GM21619 (cell line): Measurements from ENCODE around the gene FOXA2.

Experiments used
- ATAC-seq: cut with Tn5 transposase; IDR thresholded peaks from one replicate; pipeline ENCODE4 v1.9.1; 2021; ENCODE audit not compliant: unreplicated experiment

Gene FOXA2

GRCh38 chr20:22584922-22585785 lies 782 bp upstream of the FOXA2 start:
- ATAC-seq: no peak

- no peak for ATAC-seq
These were observed 425 bp downstream of the FOXA2 start for GRCh38 chr20:22583773-22584521.

- ATAC-seq: no peak
These were observed 1.2 kb downstream of the FOXA2 start for GRCh38 chr20:22582964-22583772.

GRCh38 chr20:22582386-22582963 lies 1.9 kb downstream of the FOXA2 start:
- ATAC-seq: no peak

- no peak for ATAC-seq
These were observed 2.7 kb downstream of the FOXA2 start for GRCh38 chr20:22581437-22582385.

- no peak for ATAC-seq
These were observed 4.4 kb downstream of the FOXA2 start for GRCh38 chr20:22579711-22580697.

- ATAC-seq: no peak
These were observed 5.3 kb downstream of the FOXA2 start for GRCh38 chr20:22579119-22579427.

- no peak for ATAC-seq
These were observed 5.9 kb downstream of the FOXA2 start for GRCh38 chr20:22578221-22579118.

- no peak for ATAC-seq
These were observed 6.7 kb downstream of the FOXA2 start for GRCh38 chr20:22577515-22578220.

- ATAC-seq: no peak
These were observed 7.4 kb downstream of the FOXA2 start for GRCh38 chr20:22576733-22577514.

GRCh38 chr20:22576273-22576672 lies 8.1 kb downstream of the FOXA2 start:
- no peak for ATAC-seq

GRCh38 chr20:22575737-22576136 lies 8.6 kb downstream of the FOXA2 start:
- no peak for ATAC-seq

- no peak for ATAC-seq
These were observed 9.2 kb downstream of the FOXA2 start for GRCh38 chr20:22575087-22575721.

- ATAC-seq: no peak
These were observed 9.8 kb downstream of the FOXA2 start for GRCh38 chr20:22574545-22575086.

- ATAC-seq: no peak
These were observed 11.9 kb downstream of the FOXA2 start for GRCh38 chr20:22572491-22572890.

- ATAC-seq: no peak
These were observed 12.3 kb downstream of the FOXA2 start for GRCh38 chr20:22572023-22572422.
